PC-9 (cell line): ENCODE results near the gene DBH. TPM values are rescaled to one million over a fixed set of nuclear protein-coding genes. Genes with fewer than 3 reads are reported as not detected.

Source experiments
- BruUV-seq: library from RNA; stranded (reverse); fragments of 400-500 nt; replicated peaks from 2 replicates; lab custom pipeline; 2021; lab: Mats Ljungman, UMichigan
- CTCF ChIA-PET: fragments of 300-600 bp; sonication (Branson Sonifier 250); formaldehyde crosslinking; loops from one replicate; lab custom pipeline; 2022; ENCODE audit warnings: antibody characterized with exemption; lab: Charles Lee
- POLR2A ChIA-PET: fragments of 300-600 bp; sonication (Branson Sonifier 250); formaldehyde crosslinking; loops from one replicate; lab custom pipeline; 2022; ENCODE audit warnings: antibody characterized with exemption; ENCODE audit not compliant: unreplicated experiment; lab: Charles Lee
- DNase-seq, 2 experiments: peaks; one replicate each; pipeline versions ENCODE4 v3.0.0 to v3.0.0-alpha.2; 2015 to 2022; ENCODE audit warnings: mixed read lengths in 1 of 2
- H2AFZ ChIP-seq: fragments of 200-600 bp; sonication (generic); 2 replicates; pipeline ENCODE4 v1.8.1; 2017; ENCODE audit warnings: antibody characterized with exemption
- H3F3A ChIP-seq: fragments of 200-600 bp; sonication (generic); 2 replicates; pipeline ENCODE4 v1.8.1; 2017; ENCODE audit warnings: antibody characterized with exemption, mild to moderate bottlenecking, low read depth; ENCODE audit not compliant: insufficient read depth
- H3K27ac ChIP-seq: fragments of 200-600 bp; sonication (generic); 2 replicates; pipeline ENCODE4 v1.6.1; 2016; ENCODE audit warnings: mixed run types
- H3K27me3 ChIP-seq: fragments of 200-600 bp; sonication (generic); 2 replicates; pipeline ENCODE4 v1.6.1; 2016; ENCODE audit warnings: low read depth, mixed run types; ENCODE audit not compliant: insufficient read depth
- H3K36me3 ChIP-seq: fragments of 200-600 bp; sonication (generic); 2 replicates; pipeline ENCODE4 v1.6.1; 2016; ENCODE audit warnings: low read depth, mixed run types
- H3K4me1 ChIP-seq: fragments of 200-600 bp; sonication (generic); replicated peaks from 2 replicates; pipeline ENCODE4 v1.6.1; 2016; ENCODE audit warnings: mixed run types; ENCODE audit not compliant: insufficient read depth
- H3K4me2 ChIP-seq: fragments of 200-600 bp; sonication (generic); 2 replicates; pipeline ENCODE4 v1.6.1; 2017; ENCODE audit warnings: mixed run types
- H3K4me3 ChIP-seq: fragments of 200-600 bp; sonication (generic); 2 replicates; pipeline ENCODE4 v1.6.1; 2016; ENCODE audit warnings: mixed run types
- H3K79me2 ChIP-seq: fragments of 200-600 bp; sonication (generic); 2 replicates; pipeline ENCODE4 v1.6.1; 2017; ENCODE audit warnings: low read depth, mixed run types
- H3K9me2 ChIP-seq: fragments of 200-600 bp; sonication (generic); 2 replicates; pipeline ENCODE4 v1.8.1; 2017; ENCODE audit warnings: mild to moderate bottlenecking; ENCODE audit not compliant: insufficient read depth
- H3K9me3 ChIP-seq: fragments of 200-600 bp; sonication (generic); 2 replicates; pipeline ENCODE4 v1.8.1; 2016; ENCODE audit warnings: low read depth; ENCODE audit not compliant: insufficient read depth
- H4K20me1 ChIP-seq: fragments of 200-600 bp; sonication (generic); 2 replicates; pipeline ENCODE4 v1.8.1; 2017; ENCODE audit not compliant: insufficient read depth
- EZH2 ChIP-seq: fragments of 200-600 bp; sonication (generic); IDR thresholded peaks from 2 replicates; pipeline ENCODE4 v1.8.0; 2017; ENCODE audit warnings: antibody characterized with exemption, low read depth
- intact Hi-C: fragments of 100-400 bp; cut with micrococcal nuclease; formaldehyde crosslinking; loops from one replicate; pipeline ENCODE4 v1.10.0; 2022; ENCODE audit not compliant: unreplicated experiment
- total RNA-seq: library from RNA; stranded (reverse); gene quantifications from 2 replicates; pipeline ENCODE4 v1.2.3, GENCODE V29; 2021
- TF ChIP-seq, protein P1 (sequence below): fragments of 200-600 bp; sonication (generic); conservative IDR thresholded peaks from 2 replicates; pipeline ENCODE4 v1.6.1; 2017; ENCODE audit warnings: mixed run types, antibody characterized with exemption, mild to moderate bottlenecking, moderate library complexity

DBH gene
- total RNA-seq, 1 experiment from 2014 or later = not detected

- no peaks in the 10 kb centered on the region for H3K9me3 ChIP-seq
- no TSS peak for BruUV-seq
- H3K4me2 ChIP-seq = no peak within 1 kb of the TSS
- peaks cover 94% of the 10 kb centered on the region for H3K27me3 ChIP-seq
- peaks cover 5% of the 10 kb centered on the region; the same call in 1 of the 2 replicates for H4K20me1 ChIP-seq
- H3F3A ChIP-seq = no peaks in the 10 kb centered on the region
- no peak for DNase-seq
- TF ChIP-seq, protein P1, sequence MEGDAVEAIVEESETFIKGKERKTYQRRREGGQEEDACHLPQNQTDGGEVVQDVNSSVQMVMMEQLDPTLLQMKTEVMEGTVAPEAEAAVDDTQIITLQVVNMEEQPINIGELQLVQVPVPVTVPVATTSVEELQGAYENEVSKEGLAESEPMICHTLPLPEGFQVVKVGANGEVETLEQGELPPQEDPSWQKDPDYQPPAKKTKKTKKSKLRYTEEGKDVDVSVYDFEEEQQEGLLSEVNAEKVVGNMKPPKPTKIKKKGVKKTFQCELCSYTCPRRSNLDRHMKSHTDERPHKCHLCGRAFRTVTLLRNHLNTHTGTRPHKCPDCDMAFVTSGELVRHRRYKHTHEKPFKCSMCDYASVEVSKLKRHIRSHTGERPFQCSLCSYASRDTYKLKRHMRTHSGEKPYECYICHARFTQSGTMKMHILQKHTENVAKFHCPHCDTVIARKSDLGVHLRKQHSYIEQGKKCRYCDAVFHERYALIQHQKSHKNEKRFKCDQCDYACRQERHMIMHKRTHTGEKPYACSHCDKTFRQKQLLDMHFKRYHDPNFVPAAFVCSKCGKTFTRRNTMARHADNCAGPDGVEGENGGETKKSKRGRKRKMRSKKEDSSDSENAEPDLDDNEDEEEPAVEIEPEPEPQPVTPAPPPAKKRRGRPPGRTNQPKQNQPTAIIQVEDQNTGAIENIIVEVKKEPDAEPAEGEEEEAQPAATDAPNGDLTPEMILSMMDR = no peak
- no peak for TF ChIP-seq EZH2
- no peaks in the 10 kb centered on the region for H3K9me2 ChIP-seq
- H3K27ac ChIP-seq = no peak within 1 kb of the TSS
- H3K4me3 ChIP-seq = no peak within 1 kb of the TSS
- H3K36me3 ChIP-seq = no peaks in the 10 kb centered on the region
- no peak within 1 kb of the TSS for H2AFZ ChIP-seq
- intact Hi-C loops = no loop called here
- CTCF ChIA-PET = no interaction called here
- no peaks in the 10 kb centered on the region for H3K4me1 ChIP-seq
- no peaks in the 10 kb centered on the region for H3K79me2 ChIP-seq
- POLR2A ChIA-PET = no interaction called here
Observed at GRCh38 chr9:133609311-133610098, 26.7 kb upstream of the DBH start, which contains the start of gene FAM163B. Gene FAM163B (minus strand): TSS chr9:133609389. CDS start chr9:133580223, 29,166 bp downstream.

DNA sequence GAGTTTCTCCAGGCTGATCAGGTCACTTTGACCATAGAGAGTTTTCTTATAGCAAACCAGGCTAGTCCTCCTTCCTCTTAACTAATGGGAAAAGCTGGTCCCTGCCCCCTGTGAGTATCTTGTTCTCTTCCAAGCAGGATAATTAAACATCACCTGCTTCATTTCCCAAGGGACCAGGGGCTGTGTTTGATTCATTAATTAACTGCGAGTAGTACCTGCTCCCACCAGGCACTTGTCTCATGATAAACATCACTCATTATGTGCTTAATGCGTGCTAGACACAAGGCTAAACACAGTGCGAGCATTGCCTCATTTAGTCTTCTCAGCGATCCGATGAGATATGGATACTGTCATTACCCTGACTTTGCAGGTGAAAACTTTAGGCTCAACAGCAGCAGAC lies 25.3 kb upstream of the DBH start:
- Histone ChIP-seq H3K27ac (no peak overlapping the region), H3K4me1 (no peaks in the 10 kb centered on the region), H4K20me1 (peaks cover 5% of the 10 kb centered on the region; the same call in 1 of the 2 replicates), H3K36me3 (no peaks in the 10 kb centered on the region), H3K4me2 (no peak overlapping the region), H3K9me2 (no peaks in the 10 kb centered on the region), H3K9me3 (no peaks in the 10 kb centered on the region), H3K27me3 (peaks cover 94% of the 10 kb centered on the region), H3F3A (no peaks in the 10 kb centered on the region), H3K79me2 (no peaks in the 10 kb centered on the region), H3K4me3 (no peak overlapping the region), H2AFZ (no peak overlapping the region)
- no peak for DNase-seq
- ChIA-PET POLR2A (no interaction called here), CTCF (no interaction called here)
- no TSS peak for BruUV-seq
- intact Hi-C loops = no loop called here
- TF ChIP-seq EZH2 = no peak
- TF ChIP-seq, protein P1 = no peak

DNA sequence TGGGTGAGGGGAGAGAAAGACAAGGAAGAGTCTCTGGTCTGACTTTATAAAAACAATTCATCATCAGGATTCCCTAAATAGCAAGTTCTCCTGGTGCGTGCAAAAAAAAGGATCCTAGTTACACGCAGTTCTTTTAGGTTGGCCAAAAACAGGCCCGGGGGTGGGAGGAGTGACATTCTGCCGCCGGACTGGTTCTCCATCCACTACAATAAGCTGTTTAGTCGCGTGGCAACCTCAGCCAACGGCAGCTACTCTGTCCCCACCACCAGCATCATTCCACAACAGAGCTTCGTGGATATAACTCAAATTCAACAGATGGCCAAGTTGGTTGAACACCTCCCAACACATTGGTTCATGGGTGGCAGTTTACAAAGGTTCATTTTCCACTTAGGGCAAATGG lies 24.1 kb upstream of the DBH start:
- Histone ChIP-seq H3K4me2 (no peak overlapping the region), H3F3A (no peaks in the 10 kb centered on the region), H3K4me1 (no peaks in the 10 kb centered on the region), H3K9me2 (no peaks in the 10 kb centered on the region), H3K9me3 (no peaks in the 10 kb centered on the region), H3K27me3 (peaks cover 94% of the 10 kb centered on the region), H4K20me1 (peaks cover 5% of the 10 kb centered on the region; the same call in 1 of the 2 replicates), H3K36me3 (no peaks in the 10 kb centered on the region), H2AFZ (no peak overlapping the region), H3K27ac (no peak overlapping the region), H3K4me3 (no peak overlapping the region), H3K79me2 (no peaks in the 10 kb centered on the region)
- DNase-seq = no peak
- TF ChIP-seq, protein P1 = no peak
- no peak for TF ChIP-seq EZH2
- intact Hi-C loops = no loop called here
- ChIA-PET POLR2A (interaction anchor here (0.7 kb wide), 1 partner anchor 254 kb away, joined by 5 read pairs; no protein-coding TSS in a partner anchor), CTCF (no interaction called here)
- no TSS peak for BruUV-seq
